ENCODE results near the gene HINT3. TPM values are rescaled to one million over a fixed set of nuclear protein-coding genes. Genes with fewer than 3 reads are reported as not detected.

HINT3 gene
- total RNA-seq, 1 donor from 2014 or later = 17.5 TPM

DNA sequence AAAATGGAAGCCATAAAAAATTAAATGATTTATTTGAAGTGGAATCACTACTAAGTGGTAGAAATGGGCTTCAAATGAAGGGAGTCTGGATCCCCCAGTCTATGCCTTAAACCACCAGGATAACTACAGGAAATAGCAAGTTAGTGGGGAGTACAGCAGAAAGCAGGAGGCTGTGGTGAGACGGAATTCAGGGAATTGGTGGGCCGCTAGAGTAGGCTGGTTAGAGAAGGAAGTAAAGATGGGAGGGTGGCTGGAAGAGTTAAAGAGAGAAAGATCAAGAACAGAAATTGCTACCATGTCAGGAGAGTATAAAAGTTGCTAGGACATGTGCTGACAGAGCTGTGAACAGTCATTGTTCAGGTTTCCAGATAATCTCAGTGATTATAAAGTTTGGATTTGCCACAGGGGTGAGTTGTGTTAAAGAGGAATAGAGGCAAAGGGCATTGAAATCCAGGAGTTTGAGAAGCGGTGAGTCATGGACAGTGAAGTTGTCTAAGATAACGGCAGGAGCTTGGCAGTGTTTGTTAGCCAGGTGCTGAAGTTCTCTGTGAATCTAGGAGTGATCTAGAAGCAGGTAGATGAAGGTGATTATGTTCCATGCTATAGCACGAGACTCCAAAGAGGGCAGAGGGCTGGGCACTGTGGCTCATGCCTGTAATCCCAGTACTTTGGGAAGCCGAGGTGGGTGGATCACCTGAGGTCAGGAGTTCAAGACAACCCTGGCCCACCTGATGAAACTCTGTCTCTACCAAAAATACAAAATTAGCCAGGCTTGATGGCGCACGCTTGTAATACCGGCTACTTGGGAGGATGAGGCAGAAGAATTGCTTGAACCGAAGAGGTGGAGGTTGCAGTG, 13.7 kb upstream of the HINT3 start:
- H3K4me3 Mint-ChIP-seq = no peak overlapping the region
- H3K27me3 Mint-ChIP-seq (ENCODE audit: low read depth) = no peaks in the 10 kb centered on the region
- peaks cover 63% of the 10 kb centered on the region for H3K4me1 Mint-ChIP-seq
- no peak for DNase-seq (ENCODE audit: low spot score in 2 of 2, unreplicated experiment in 2 of 2)
- no peaks in the 10 kb centered on the region for H3K9me3 Mint-ChIP-seq
- no peak for TF ChIP-seq CTCF (IDR thresholded peaks at IDR 0.05; ENCODE audit: unreplicated experiment)
- H3K36me3 Mint-ChIP-seq = no peaks in the 10 kb centered on the region
- peak overlapping the region; percentile 18 for H3K27ac Mint-ChIP-seq

DNA sequence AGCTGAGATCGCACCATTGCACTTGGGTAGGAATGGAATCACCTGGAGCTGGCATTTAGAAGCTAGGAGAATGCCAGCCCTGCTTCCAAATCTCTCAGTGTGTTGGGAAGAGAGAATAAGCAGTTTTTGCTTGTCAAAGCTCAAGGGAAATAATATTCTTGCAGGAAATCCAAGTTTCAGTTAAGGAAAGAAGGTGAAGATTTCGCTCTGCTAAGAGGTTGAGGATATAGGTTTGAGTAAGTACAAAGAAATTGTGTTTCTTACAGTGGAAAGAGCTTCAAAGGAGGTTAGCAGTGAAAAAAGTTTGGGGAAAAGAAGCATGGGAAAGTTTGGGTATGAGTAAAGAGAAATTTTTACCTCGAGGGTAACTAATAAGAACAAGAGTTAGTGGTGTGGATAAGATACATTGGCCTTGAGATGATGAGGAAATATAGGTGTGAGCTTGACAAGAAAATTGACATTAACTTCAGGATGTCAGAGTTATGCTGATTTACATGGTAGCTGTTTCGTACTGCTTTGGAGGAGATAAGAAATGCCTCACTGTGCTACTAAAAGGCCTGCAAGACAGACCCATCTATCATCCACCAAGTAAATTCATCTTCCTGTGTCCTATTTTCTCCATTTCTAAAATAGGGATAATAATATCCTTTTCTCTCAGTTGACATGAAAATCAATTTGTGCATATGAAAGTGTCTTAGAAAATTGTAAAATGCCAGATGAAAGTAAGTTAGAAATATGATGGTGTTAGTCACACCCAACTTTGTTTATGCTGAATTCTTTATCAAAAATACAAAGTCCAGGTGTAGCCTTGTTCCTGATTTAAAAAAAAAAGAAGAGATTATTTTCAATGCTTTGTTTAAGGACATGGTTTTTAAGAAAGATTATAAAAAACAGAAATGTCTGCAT, 12.8 kb upstream of the HINT3 start:
- DNase-seq (ENCODE audit: low spot score in 2 of 2, unreplicated experiment in 2 of 2) = no peak
- Mint-ChIP-seq H3K4me3 (no peak overlapping the region), H3K27ac (peak overlapping the region; percentile 84), H3K27me3 (ENCODE audit: low read depth) (no peaks in the 10 kb centered on the region), H3K36me3 (no peaks in the 10 kb centered on the region), H3K9me3 (no peaks in the 10 kb centered on the region), H3K4me1 (peaks cover 63% of the 10 kb centered on the region)
- no peak for TF ChIP-seq CTCF (IDR thresholded peaks at IDR 0.05; ENCODE audit: unreplicated experiment)

DNA sequence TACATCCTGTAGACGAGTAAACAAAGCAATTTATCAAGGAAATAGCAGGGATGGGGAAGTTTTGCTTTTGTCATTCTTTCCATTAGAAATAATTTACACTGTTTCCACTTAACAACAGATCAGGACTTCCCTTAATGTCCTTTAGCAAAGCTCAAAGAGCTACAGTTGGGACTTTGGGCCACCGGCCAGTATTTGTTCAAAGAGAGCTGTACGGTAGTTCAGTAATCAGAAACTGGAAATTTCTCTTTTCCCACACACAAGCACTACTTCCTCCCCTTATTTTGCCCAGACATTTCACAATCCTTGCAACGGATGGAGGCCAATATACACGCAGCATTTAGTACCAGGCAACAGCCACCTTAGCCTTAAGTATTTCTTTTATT, 12.1 kb upstream of the HINT3 start:
- Mint-ChIP-seq H3K4me3 (no peak overlapping the region), H3K4me1 (peaks cover 56% of the 10 kb centered on the region), H3K36me3 (no peaks in the 10 kb centered on the region), H3K27ac (peak overlapping the region; percentile 84), H3K27me3 (ENCODE audit: low read depth) (no peaks in the 10 kb centered on the region), H3K9me3 (no peaks in the 10 kb centered on the region)
- TF ChIP-seq CTCF (IDR thresholded peaks at IDR 0.05; ENCODE audit: unreplicated experiment) = no peak
- DNase-seq (ENCODE audit: low spot score in 2 of 2, unreplicated experiment in 2 of 2) = no peak

GRCh38 chr6:125944896-125945295, 11.7 kb upstream of the HINT3 start:
- no peak overlapping the region for H3K27ac Mint-ChIP-seq
- no peak for TF ChIP-seq CTCF (IDR thresholded peaks at IDR 0.05; ENCODE audit: unreplicated experiment)
- no peaks in the 10 kb centered on the region for H3K27me3 Mint-ChIP-seq (ENCODE audit: low read depth)
- no peak for DNase-seq (ENCODE audit: low spot score in 2 of 2, unreplicated experiment in 2 of 2)
- H3K36me3 Mint-ChIP-seq = no peaks in the 10 kb centered on the region
- no peak overlapping the region for H3K4me3 Mint-ChIP-seq
- H3K9me3 Mint-ChIP-seq = no peaks in the 10 kb centered on the region
- peaks cover 52% of the 10 kb centered on the region for H3K4me1 Mint-ChIP-seq

- H3K36me3 Mint-ChIP-seq = no peaks in the 10 kb centered on the region
- H3K4me1 Mint-ChIP-seq = peaks cover 47% of the 10 kb centered on the region
- no peak for DNase-seq (ENCODE audit: low spot score in 2 of 2, unreplicated experiment in 2 of 2)
- peak overlapping the region; percentile 76 for H3K27ac Mint-ChIP-seq
- no peak overlapping the region for H3K4me3 Mint-ChIP-seq
- no peaks in the 10 kb centered on the region for H3K9me3 Mint-ChIP-seq
- no peaks in the 10 kb centered on the region for H3K27me3 Mint-ChIP-seq (ENCODE audit: low read depth)
- no peak for TF ChIP-seq CTCF (IDR thresholded peaks at IDR 0.05; ENCODE audit: unreplicated experiment)
These were observed 11.0 kb upstream of the HINT3 start for GRCh38 chr6:125945378-125946141.
